Measurements from ENCODE around the gene UGT1A4. TPM values are rescaled to one million over a fixed set of nuclear protein-coding genes. Genes with fewer than 3 reads are reported as not detected.

Gene UGT1A4
- total RNA-seq, 5 donors from 2014 or later (not counting 1 experiment from before 2014, with no cell fraction given) = not detected

DNA sequence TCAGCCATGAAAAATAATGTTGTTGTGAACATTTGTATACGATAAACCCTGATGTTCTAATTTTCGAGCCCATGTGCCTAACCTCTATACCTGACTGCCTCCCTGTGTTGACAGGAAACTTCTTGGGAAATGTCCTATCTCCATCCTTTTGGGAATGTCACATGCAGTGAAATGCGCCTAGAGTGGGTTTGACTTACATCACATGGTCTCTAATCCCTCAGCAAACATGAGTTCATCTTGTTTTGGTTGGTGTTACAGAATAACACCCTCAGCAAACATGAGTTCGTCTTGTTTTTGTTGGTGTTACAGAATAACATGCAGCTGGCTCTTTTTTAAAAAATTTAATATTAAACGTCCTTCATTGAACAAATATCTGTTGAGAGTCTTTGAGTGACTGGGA lies 30.2 kb upstream of the UGT1A4 start:
- ATAC-seq (replicated peaks in 1 of 4) (no peak), DNase-seq (no peak)
- Mint-ChIP-seq H3K4me3 (no peak overlapping the region), H3K9me3 (no peaks in the 10 kb centered on the region), H3K27ac (no peak overlapping the region), H3K27me3 (peaks cover 2 to 9% of the 10 kb centered on the region in 2 donors), H3K4me1 (no peaks in the 10 kb centered on the region), H3K36me3 (no peaks in the 10 kb centered on the region)
- peaks cover 0 to 5% of the 10 kb centered on the region in 2 experiments for H3K27me3 ChIP-seq (replicated peaks in 1 of 2; ENCODE audit: control insufficient read depth in 2 of 2, extremely low read depth in 1 of 2, insufficient read depth in 2 of 2, low read length in 1 of 2)
- WGBS (ENCODE audit: insufficient coverage) = no CpG with 5 or more reads among the region's 5 CpGs
- H3K27ac ChIP-seq (ENCODE audit: low read length) = no peak overlapping the region
- no peak overlapping the region for H3K4me3 ChIP-seq (ENCODE audit: control insufficient read depth in 1 of 2, extremely low read depth in 1 of 2, low read length in 1 of 2)
- ChIA-PET POLR2A (no interaction called here), CTCF (no interaction called here)
- no peaks in the 10 kb centered on the region for H3K36me3 ChIP-seq (ENCODE audit: control insufficient read depth in 2 of 2, extremely low read depth in 1 of 2, insufficient read depth in 1 of 2, low read length in 1 of 2)
- H3K4me1 ChIP-seq (ENCODE audit: control insufficient read depth in 1 of 2, extremely low read depth in 1 of 2, insufficient read depth in 2 of 2, low read length in 2 of 2) = no peaks in the 10 kb centered on the region
- H3K9me3 ChIP-seq = no peaks in the 10 kb centered on the region

DNA sequence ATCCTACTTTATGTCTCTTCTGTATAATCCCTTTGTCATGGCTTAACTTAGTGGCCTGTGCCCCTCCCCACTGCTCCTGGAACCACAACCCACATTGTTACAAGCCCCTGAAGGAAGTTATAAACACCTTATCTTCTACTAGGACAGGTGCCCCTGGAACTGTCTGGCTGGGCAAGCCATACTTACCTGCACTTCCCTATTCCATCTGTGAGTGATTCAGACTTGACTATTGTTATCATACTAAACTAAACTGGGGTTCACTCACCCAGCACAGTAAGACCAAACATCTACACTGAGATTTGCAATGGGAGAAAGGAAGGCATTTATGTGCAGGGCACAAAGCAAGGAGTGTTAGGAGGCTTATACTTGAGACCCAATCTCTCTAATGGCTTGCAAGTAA lies 29.5 kb upstream of the UGT1A4 start:
- no peak for DNase-seq
- H3K4me3 ChIP-seq (ENCODE audit: control insufficient read depth in 1 of 2, extremely low read depth in 1 of 2, low read length in 1 of 2) = no peak overlapping the region
- Mint-ChIP-seq H3K4me1 (no peaks in the 10 kb centered on the region), H3K36me3 (no peaks in the 10 kb centered on the region), H3K27ac (no peak overlapping the region), H3K27me3 (peaks cover 2 to 9% of the 10 kb centered on the region in 2 donors), H3K4me3 (no peak overlapping the region), H3K9me3 (no peaks in the 10 kb centered on the region)
- no peaks in the 10 kb centered on the region for H3K9me3 ChIP-seq
- peaks cover 0 to 5% of the 10 kb centered on the region in 2 experiments for H3K27me3 ChIP-seq (replicated peaks in 1 of 2; ENCODE audit: control insufficient read depth in 2 of 2, extremely low read depth in 1 of 2, insufficient read depth in 2 of 2, low read length in 1 of 2)
- no peaks in the 10 kb centered on the region for H3K36me3 ChIP-seq (ENCODE audit: control insufficient read depth in 2 of 2, extremely low read depth in 1 of 2, insufficient read depth in 1 of 2, low read length in 1 of 2)
- no peak overlapping the region for H3K27ac ChIP-seq (ENCODE audit: low read length)
- H3K4me1 ChIP-seq (ENCODE audit: control insufficient read depth in 1 of 2, extremely low read depth in 1 of 2, insufficient read depth in 2 of 2, low read length in 2 of 2) = no peaks in the 10 kb centered on the region
- ChIA-PET POLR2A (no interaction called here), CTCF (no interaction called here)
- ATAC-seq (replicated peaks in 1 of 4) = no peak

DNA sequence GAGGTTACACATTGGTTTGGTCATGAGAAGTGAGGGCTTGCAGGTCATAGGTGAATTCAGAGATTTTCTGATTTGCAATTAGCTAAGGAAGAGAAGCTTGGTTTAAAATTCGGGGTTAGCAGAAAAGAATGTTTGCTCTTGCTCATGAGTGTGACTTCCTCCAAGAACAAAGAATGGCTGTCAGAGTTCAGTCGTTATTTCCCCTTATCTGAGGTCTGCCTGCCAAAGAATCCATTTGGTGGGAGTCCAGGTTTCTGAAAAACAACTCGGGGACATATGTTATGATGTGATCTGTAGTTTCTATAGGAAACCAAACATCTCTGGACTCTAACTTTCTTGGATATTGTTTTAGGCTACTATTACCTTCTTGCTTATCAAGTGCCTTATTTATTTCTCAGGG lies 29.0 kb upstream of the UGT1A4 start:
- H3K4me3 ChIP-seq (ENCODE audit: control insufficient read depth in 1 of 2, extremely low read depth in 1 of 2, low read length in 1 of 2) = no peak overlapping the region
- H3K36me3 ChIP-seq (ENCODE audit: control insufficient read depth in 2 of 2, extremely low read depth in 1 of 2, insufficient read depth in 1 of 2, low read length in 1 of 2) = no peaks in the 10 kb centered on the region
- no peak overlapping the region for H3K27ac ChIP-seq (ENCODE audit: low read length)
- no peak overlapping the region for H3K27ac Mint-ChIP-seq
- H3K4me3 Mint-ChIP-seq = no peak overlapping the region
- H3K36me3 Mint-ChIP-seq = no peaks in the 10 kb centered on the region
- no peaks in the 10 kb centered on the region for H3K4me1 ChIP-seq (ENCODE audit: control insufficient read depth in 1 of 2, extremely low read depth in 1 of 2, insufficient read depth in 2 of 2, low read length in 2 of 2)
- no peaks in the 10 kb centered on the region for H3K4me1 Mint-ChIP-seq
- peaks cover 0 to 5% of the 10 kb centered on the region in 2 experiments for H3K27me3 ChIP-seq (replicated peaks in 1 of 2; ENCODE audit: control insufficient read depth in 2 of 2, extremely low read depth in 1 of 2, insufficient read depth in 2 of 2, low read length in 1 of 2)
- no peak for ATAC-seq (replicated peaks in 1 of 4)
- no peak for DNase-seq
- ChIA-PET CTCF (no interaction called here), POLR2A (no interaction called here)
- no peaks in the 10 kb centered on the region for H3K9me3 ChIP-seq
- no peaks in the 10 kb centered on the region for H3K9me3 Mint-ChIP-seq
- WGBS (ENCODE audit: insufficient coverage) = no CpG with 5 or more reads among the region's 3 CpGs
- peaks cover 2 to 9% of the 10 kb centered on the region in 2 donors for H3K27me3 Mint-ChIP-seq

DNA sequence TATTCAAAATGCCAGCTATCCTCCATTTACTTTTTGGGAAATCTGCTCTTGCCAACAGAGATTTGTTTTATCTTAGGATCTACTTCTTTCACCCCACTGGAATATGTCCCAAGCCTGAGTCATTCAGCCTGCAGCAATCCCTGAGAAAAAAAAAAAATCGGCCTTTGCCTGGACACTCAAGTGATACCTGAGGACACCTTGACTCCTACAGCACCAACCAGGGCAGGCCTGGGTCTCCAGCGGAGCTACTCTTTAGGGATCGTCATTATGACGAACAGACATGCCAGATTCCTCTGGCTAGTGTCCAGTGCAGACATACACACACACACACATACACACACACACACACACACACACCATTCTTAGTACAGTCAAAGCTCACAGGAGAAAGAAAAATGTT lies 28.1 kb upstream of the UGT1A4 start:
- Histone ChIP-seq H3K27me3 (replicated peaks in 1 of 2; ENCODE audit: control insufficient read depth in 2 of 2, extremely low read depth in 1 of 2, insufficient read depth in 2 of 2, low read length in 1 of 2) (peaks cover 0 to 5% of the 10 kb centered on the region in 2 experiments), H3K4me3 (ENCODE audit: control insufficient read depth in 1 of 2, extremely low read depth in 1 of 2, low read length in 1 of 2) (no peak overlapping the region), H3K4me1 (ENCODE audit: control insufficient read depth in 1 of 2, extremely low read depth in 1 of 2, insufficient read depth in 2 of 2, low read length in 2 of 2) (no peaks in the 10 kb centered on the region), H3K9me3 (no peaks in the 10 kb centered on the region), H3K36me3 (ENCODE audit: control insufficient read depth in 2 of 2, extremely low read depth in 1 of 2, insufficient read depth in 1 of 2, low read length in 1 of 2) (no peaks in the 10 kb centered on the region), H3K27ac (ENCODE audit: low read length) (no peak overlapping the region)
- Mint-ChIP-seq H3K4me3 (no peak overlapping the region), H3K36me3 (no peaks in the 10 kb centered on the region), H3K9me3 (no peaks in the 10 kb centered on the region), H3K27me3 (peaks cover 2 to 9% of the 10 kb centered on the region in 2 donors), H3K4me1 (no peaks in the 10 kb centered on the region), H3K27ac (no peak overlapping the region)
- CTCF ChIA-PET = no interaction called here
- no peak for DNase-seq
- ATAC-seq (replicated peaks in 1 of 4) = no peak
- POLR2A ChIA-PET = no interaction called here
- WGBS (ENCODE audit: insufficient coverage) = 60% methylated on average over 1 of the region's 4 CpGs

DNA sequence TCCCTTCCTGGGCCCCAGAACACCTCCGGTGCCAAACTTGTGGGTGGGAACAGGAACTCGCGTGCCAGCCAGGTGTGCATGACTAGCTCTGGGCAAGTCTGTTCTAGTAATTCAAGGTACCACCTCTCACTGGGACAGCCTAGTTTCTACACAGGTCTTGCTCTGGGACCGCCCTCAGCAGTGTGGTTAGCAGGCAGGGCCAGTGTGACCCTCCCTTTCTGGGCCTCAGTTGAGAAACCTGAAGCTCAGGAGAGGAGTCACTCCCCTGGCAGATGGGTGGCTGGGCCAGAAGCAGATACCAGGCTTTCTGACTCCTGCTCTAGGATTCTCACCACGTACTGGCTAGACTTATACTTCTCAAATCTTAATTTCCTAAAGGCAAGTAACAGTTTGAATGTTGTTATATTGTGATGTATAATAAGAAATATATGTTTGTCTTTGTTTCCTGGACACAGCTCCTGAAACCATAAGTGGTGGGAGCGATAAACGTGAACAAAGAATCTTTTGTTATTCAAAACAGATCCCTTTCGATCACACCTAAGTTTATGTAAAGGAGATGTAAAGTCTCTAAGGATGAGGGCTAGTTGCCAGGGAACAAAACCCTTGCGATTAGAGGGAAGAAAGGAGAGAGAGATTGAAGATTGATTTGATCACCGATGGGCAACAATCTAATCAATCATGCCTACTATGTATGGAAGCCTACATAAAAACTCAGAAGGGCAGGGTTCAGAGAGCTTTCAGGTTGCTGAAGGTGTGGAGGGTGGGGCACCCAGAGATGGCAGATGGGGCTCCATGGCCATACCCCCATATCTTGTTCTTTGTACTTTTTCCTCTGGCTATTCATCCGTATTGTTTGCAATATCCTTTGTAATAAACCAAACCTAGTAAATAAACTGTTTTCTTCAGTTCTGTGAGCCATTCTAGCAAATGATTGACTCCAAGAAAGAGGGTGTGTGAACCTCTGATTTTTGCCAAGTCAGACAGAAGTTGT lies 26.8 kb upstream of the UGT1A4 start:
- H3K27ac ChIP-seq (ENCODE audit: low read length) = no peak overlapping the region
- ChIA-PET POLR2A (no interaction called here), CTCF (no interaction called here)
- no peak overlapping the region for H3K4me3 ChIP-seq (ENCODE audit: control insufficient read depth in 1 of 2, extremely low read depth in 1 of 2, low read length in 1 of 2)
- H3K4me3 Mint-ChIP-seq = no peak overlapping the region
- H3K27ac Mint-ChIP-seq = no peak overlapping the region
- peaks cover 5% of the 10 kb centered on the region in 2 donors for H3K27me3 Mint-ChIP-seq
- H3K9me3 ChIP-seq = no peaks in the 10 kb centered on the region
- no peaks in the 10 kb centered on the region for H3K36me3 ChIP-seq (ENCODE audit: control insufficient read depth in 2 of 2, extremely low read depth in 1 of 2, insufficient read depth in 1 of 2, low read length in 1 of 2)
- ATAC-seq (replicated peaks in 1 of 4) = no peak
- peaks cover 0 to 5% of the 10 kb centered on the region in 2 experiments for H3K27me3 ChIP-seq (replicated peaks in 1 of 2; ENCODE audit: control insufficient read depth in 2 of 2, extremely low read depth in 1 of 2, insufficient read depth in 2 of 2, low read length in 1 of 2)
- WGBS (ENCODE audit: insufficient coverage) = 76% methylated on average over 4 of the region's 11 CpGs
- H3K9me3 Mint-ChIP-seq = no peaks in the 10 kb centered on the region
- H3K4me1 ChIP-seq (ENCODE audit: control insufficient read depth in 1 of 2, extremely low read depth in 1 of 2, insufficient read depth in 2 of 2, low read length in 2 of 2) = no peaks in the 10 kb centered on the region
- H3K4me1 Mint-ChIP-seq = no peaks in the 10 kb centered on the region
- H3K36me3 Mint-ChIP-seq = no peaks in the 10 kb centered on the region
- no peak for DNase-seq

DNA sequence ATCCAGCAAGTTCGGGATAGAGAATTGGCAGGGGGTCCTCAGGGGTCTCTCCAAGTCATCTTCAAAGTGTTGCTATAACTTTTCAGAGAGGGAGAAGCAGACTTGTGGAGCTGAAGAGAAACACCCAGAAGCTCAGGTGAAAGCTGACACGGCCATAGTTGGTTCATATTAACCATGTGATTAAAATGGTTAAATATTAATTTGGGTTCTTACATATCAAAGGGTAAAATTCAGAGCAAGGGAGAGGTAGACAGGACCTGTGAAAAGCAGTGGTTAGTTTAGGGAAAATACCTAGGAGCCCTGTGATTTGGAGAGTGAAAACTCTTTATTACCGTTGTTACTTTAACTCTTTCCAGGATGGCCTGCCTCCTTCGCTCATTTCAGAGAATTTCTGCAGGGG lies 25.9 kb upstream of the UGT1A4 start, which contains the start of gene UGT1A6:
UGT1A6 (plus strand) TSS at position 243 of the 400 bp plus-strand sequence; CDS start at position 358, 115 bp downstream.
- DNase-seq (no peak), ATAC-seq (replicated peaks in 1 of 4) (no peak)
- Mint-ChIP-seq H3K4me1 (no peaks in the 10 kb centered on the region), H3K36me3 (no peaks in the 10 kb centered on the region), H3K4me3 (no peak within 1 kb of the TSS), H3K27ac (no peak within 1 kb of the TSS), H3K27me3 (peaks cover 4 to 9% of the 10 kb centered on the region in 2 donors), H3K9me3 (no peaks in the 10 kb centered on the region)
- H3K9me3 ChIP-seq = no peaks in the 10 kb centered on the region
- ChIA-PET POLR2A (no interaction called here), CTCF (no interaction called here)
- H3K4me1 ChIP-seq (ENCODE audit: control insufficient read depth in 1 of 2, extremely low read depth in 1 of 2, insufficient read depth in 2 of 2, low read length in 2 of 2) = no peaks in the 10 kb centered on the region
- H3K27me3 ChIP-seq (replicated peaks in 1 of 2; ENCODE audit: control insufficient read depth in 2 of 2, extremely low read depth in 1 of 2, insufficient read depth in 2 of 2, low read length in 1 of 2) = peaks cover 0 to 5% of the 10 kb centered on the region in 2 experiments
- WGBS (ENCODE audit: insufficient coverage) = 70% methylated on average over 4 of the region's 4 CpGs
- H3K36me3 ChIP-seq (ENCODE audit: control insufficient read depth in 2 of 2, extremely low read depth in 1 of 2, insufficient read depth in 1 of 2, low read length in 1 of 2) = no peaks in the 10 kb centered on the region
- no peak within 1 kb of the TSS for H3K4me3 ChIP-seq (ENCODE audit: control insufficient read depth in 1 of 2, extremely low read depth in 1 of 2, low read length in 1 of 2)
- no peak within 1 kb of the TSS for H3K27ac ChIP-seq (ENCODE audit: low read length)
